Smooth muscle cell (in vitro differentiated cells): ENCODE results near the gene CMSS1. TPM values are rescaled to one million over a fixed set of nuclear protein-coding genes. Genes with fewer than 3 reads are reported as not detected.

Source experiments
- DNase-seq: peaks from one replicate; lab custom pipeline; 2025; ENCODE audit not compliant: unreplicated experiment; lab: John Stamatoyannopoulos, UW
- H2AFZ ChIP-seq: fragments of 200-600 bp; sonication (generic); 2 replicates; pipeline ENCODE4 v1.6.0; 2016; ENCODE audit warnings: antibody characterized with exemption, low read depth, mild to moderate bottlenecking
- H3F3A ChIP-seq: fragments of 200-600 bp; sonication (generic); 2 replicates; pipeline ENCODE4 v1.6.0; 2017; ENCODE audit warnings: antibody characterized with exemption, low read depth
- H3K27ac ChIP-seq: fragments of 200-600 bp; sonication (generic); 2 replicates; pipeline ENCODE4 v1.5.1; 2016; ENCODE audit warnings: low read depth, mild to moderate bottlenecking
- H3K27me3 ChIP-seq: fragments of 200-600 bp; sonication (generic); 2 replicates; pipeline ENCODE4 v1.6.1; 2016; ENCODE audit warnings: low read depth, mild to moderate bottlenecking
- H3K36me3 ChIP-seq: fragments of 200-600 bp; sonication (generic); 2 replicates; pipeline ENCODE4 v1.5.1; 2016; ENCODE audit warnings: low read depth
- H3K4me1 ChIP-seq: fragments of 200-600 bp; sonication (generic); 2 replicates; pipeline ENCODE4 v1.5.1; 2016; ENCODE audit warnings: low read depth
- H3K4me2 ChIP-seq: fragments of 200-600 bp; sonication (generic); 2 replicates; pipeline ENCODE4 v1.6.0; 2016; ENCODE audit warnings: mild to moderate bottlenecking
- H3K4me3 ChIP-seq: fragments of 200-600 bp; sonication (generic); 2 replicates; pipeline ENCODE4 v1.5.1; 2016; ENCODE audit warnings: mild to moderate bottlenecking
- H3K79me2 ChIP-seq: fragments of 200-600 bp; sonication (generic); 2 replicates; pipeline ENCODE4 v1.6.0; 2016; ENCODE audit warnings: low read depth, mild to moderate bottlenecking
- H3K9ac ChIP-seq: fragments of 200-600 bp; sonication (generic); 2 replicates; pipeline ENCODE4 v1.6.0; 2016; ENCODE audit warnings: low read depth
- H3K9me3 ChIP-seq: fragments of 200-600 bp; sonication (generic); replicated peaks from 2 replicates; pipeline ENCODE4 v1.5.1; 2016; ENCODE audit warnings: low read depth
- H4K20me1 ChIP-seq: fragments of 200-600 bp; sonication (generic); 2 replicates; pipeline ENCODE4 v1.6.0; 2016; ENCODE audit warnings: low read depth
- WGBS: methylation state at CpG from one replicate; pipeline ENCODE4 v1.1.7; 2016; ENCODE audit warnings: low lambda C conversion rate; 5-methylcytosine and 5-hydroxymethylcytosine counted together
- polyA plus RNA-seq: library from polyadenylated mRNA; unstranded; fragments of >200 nt; fragmentation: Nextera tagmentation; extraction: Ambion mirVana; gene quantifications from 2 replicates; pipeline ENCODE4 v1.2.1, GENCODE V29; 2016
- total RNA-seq: library from RNA; depleted of rRNA; stranded (reverse); fragments of >200 nt; gene quantifications from 2 replicates; pipeline ENCODE4 v1.2.3, GENCODE V29; 2014
- TF ChIP-seq, protein P1 (sequence below): fragments of 200-600 bp; sonication (generic); IDR thresholded peaks from 2 replicates; pipeline ENCODE4 v1.5.1; 2017; ENCODE audit warnings: borderline replicate concordance, mild to moderate bottlenecking, antibody characterized with exemption; ENCODE audit not compliant: insufficient read depth, poor library complexity, severe bottlenecking

Gene CMSS1
- total and polyA plus RNA-seq, 2 experiments from 2014 or later, result 19.2 to 24.1 TPM

DNA sequence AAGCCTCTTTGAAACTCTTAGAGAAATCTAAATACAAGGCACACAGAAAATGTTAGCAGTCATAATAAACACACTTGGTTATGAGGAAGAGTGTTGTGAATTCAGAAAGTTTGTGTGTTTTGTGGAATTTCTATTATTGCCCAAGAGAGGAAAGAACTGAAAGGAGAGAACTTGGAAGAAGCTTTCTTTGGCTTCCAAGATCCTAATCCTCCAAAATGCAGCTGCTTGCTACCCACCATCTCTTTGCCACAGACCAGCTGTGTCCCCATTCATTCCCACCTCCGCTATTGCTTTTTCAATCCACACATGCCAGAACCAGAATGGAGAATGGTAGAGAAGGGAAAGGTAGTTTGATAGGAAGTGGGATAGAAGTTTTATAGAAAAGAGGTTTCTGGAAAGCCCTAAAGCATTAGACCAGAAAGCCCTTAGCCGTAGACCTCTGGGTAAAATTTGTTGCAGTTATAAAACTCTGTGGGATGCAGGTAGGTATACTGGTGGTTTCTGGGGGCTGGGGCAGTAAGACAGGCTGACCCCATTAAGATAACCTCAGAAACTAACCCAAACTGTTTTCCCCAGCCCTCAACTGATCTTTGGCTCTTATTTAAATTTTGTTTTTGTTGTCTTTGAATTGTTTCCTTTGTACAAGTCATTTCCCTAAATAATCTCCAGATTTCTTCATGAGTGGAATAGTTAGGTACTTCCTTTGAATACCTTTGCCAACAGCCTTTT lies 188.2 kb downstream of the CMSS1 start:
- Histone ChIP-seq H3K79me2 (no peaks in the 10 kb centered on the region), H4K20me1 (no peaks in the 10 kb centered on the region), H3K27ac (peak overlapping the region; percentile 59), H3K9me3 (no peaks in the 10 kb centered on the region), H3K4me3 (no peak overlapping the region), H3K9ac (no peak overlapping the region), H2AFZ (peak overlapping the region; percentile 24), H3K27me3 (no peaks in the 10 kb centered on the region), H3F3A (no peaks in the 10 kb centered on the region), H3K36me3 (no peaks in the 10 kb centered on the region), H3K4me2 (peak overlapping the region; percentile 35), H3K4me1 (peaks cover 16% of the 10 kb centered on the region)
- DNase-seq, result no peak
- TF ChIP-seq, protein P1, sequence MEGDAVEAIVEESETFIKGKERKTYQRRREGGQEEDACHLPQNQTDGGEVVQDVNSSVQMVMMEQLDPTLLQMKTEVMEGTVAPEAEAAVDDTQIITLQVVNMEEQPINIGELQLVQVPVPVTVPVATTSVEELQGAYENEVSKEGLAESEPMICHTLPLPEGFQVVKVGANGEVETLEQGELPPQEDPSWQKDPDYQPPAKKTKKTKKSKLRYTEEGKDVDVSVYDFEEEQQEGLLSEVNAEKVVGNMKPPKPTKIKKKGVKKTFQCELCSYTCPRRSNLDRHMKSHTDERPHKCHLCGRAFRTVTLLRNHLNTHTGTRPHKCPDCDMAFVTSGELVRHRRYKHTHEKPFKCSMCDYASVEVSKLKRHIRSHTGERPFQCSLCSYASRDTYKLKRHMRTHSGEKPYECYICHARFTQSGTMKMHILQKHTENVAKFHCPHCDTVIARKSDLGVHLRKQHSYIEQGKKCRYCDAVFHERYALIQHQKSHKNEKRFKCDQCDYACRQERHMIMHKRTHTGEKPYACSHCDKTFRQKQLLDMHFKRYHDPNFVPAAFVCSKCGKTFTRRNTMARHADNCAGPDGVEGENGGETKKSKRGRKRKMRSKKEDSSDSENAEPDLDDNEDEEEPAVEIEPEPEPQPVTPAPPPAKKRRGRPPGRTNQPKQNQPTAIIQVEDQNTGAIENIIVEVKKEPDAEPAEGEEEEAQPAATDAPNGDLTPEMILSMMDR, result no peak
- 58% methylated on average over 2 of the region's 2 CpGs for WGBS

GRCh38 chr3:100006570-100007271 lies 189.1 kb downstream of the CMSS1 start:
- peak overlapping the region; percentile 24 for H2AFZ ChIP-seq
- no peak overlapping the region for H3K4me3 ChIP-seq
- H4K20me1 ChIP-seq, result no peaks in the 10 kb centered on the region
- 52% methylated on average over 2 of the region's 2 CpGs for WGBS
- H3K9me3 ChIP-seq, result no peaks in the 10 kb centered on the region
- no peaks in the 10 kb centered on the region for H3K79me2 ChIP-seq
- H3K36me3 ChIP-seq, result no peaks in the 10 kb centered on the region
- no peaks in the 10 kb centered on the region for H3F3A ChIP-seq
- no peak overlapping the region for H3K9ac ChIP-seq
- H3K4me2 ChIP-seq, result peak overlapping the region; percentile 35
- TF ChIP-seq, protein P1, result no peak
- peaks cover 16% of the 10 kb centered on the region for H3K4me1 ChIP-seq
- no peaks in the 10 kb centered on the region for H3K27me3 ChIP-seq
- DNase-seq, result no peak
- peak overlapping the region; percentile 59 for H3K27ac ChIP-seq

DNA sequence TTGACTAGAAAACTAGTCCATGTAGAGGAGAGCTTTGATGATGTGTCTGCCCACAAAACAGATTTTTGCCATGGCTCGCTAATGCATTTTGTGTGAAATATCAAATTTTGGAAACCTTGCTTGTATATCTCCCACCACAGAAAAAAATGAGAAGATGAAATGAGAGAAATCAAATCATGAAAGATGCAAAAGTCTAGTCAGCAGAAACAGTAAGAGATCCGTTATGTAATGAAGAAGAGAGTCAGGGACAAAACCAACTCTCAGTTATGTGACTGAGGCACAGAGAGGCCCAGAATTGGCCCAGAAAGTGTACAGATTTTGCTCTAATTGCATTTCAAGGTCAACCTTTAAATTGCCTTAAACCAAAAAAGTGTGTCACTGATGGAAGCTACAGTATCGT lies 189.7 kb downstream of the CMSS1 start:
- TF ChIP-seq, protein P1, result no peak
- 98% methylated on average over 3 of the region's 3 CpGs for WGBS
- H2AFZ ChIP-seq, result peak overlapping the region; percentile 24
- no peaks in the 10 kb centered on the region for H3K27me3 ChIP-seq
- DNase-seq, result no peak
- H3K9ac ChIP-seq, result no peak overlapping the region
- no peaks in the 10 kb centered on the region for H3K9me3 ChIP-seq
- no peaks in the 10 kb centered on the region for H4K20me1 ChIP-seq
- H3K27ac ChIP-seq, result no peak overlapping the region
- H3K4me1 ChIP-seq, result peaks cover 16% of the 10 kb centered on the region
- no peak overlapping the region for H3K4me2 ChIP-seq
- H3K36me3 ChIP-seq, result no peaks in the 10 kb centered on the region
- H3F3A ChIP-seq, result no peaks in the 10 kb centered on the region
- H3K4me3 ChIP-seq, result no peak overlapping the region
- no peaks in the 10 kb centered on the region for H3K79me2 ChIP-seq
